ENCODE data around the gene CLMN. TPM values are rescaled to one million over a fixed set of nuclear protein-coding genes. Genes with fewer than 3 reads are reported as not detected.

Gene CLMN
- total and polyA plus RNA-seq, 2 experiments from 2014 or later, result 3.2 to 5.7 TPM

- no peak for TF ChIP-seq CREB1 (CRISPR knock-in tag; IDR thresholded peaks at IDR 0.05; ENCODE audit: low read depth)
- no peak for TF ChIP-seq REST (IDR thresholded peaks at IDR 0.05; ENCODE audit: unreplicated experiment)
- no peak for TF ChIP-seq ZNF462 (CRISPR knock-in tag; IDR thresholded peaks at IDR 0.05)
- no peak for TF ChIP-seq POLR2AphosphoS5 (IDR thresholded peaks at IDR 0.05; ENCODE audit: low read depth)
- TF ChIP-seq EZH2phosphoT487 (IDR thresholded peaks at IDR 0.05; ENCODE audit: unreplicated experiment), result no peak
- TF ChIP-seq CTCF (conservative IDR thresholded peaks at IDR 0.05; ENCODE audit: low read depth in 2 of 2), result no peak
- TF ChIP-seq JUNB (IDR thresholded peaks at IDR 0.05; ENCODE audit: unreplicated experiment), result no peak
- TF ChIP-seq EZH2 (IDR thresholded peaks at IDR 0.05; ENCODE audit: low read depth, unreplicated experiment), result no peak
- TF ChIP-seq ZNF331 (CRISPR knock-in tag; IDR thresholded peaks at IDR 0.05; ENCODE audit: low read depth), result no peak
- TF ChIP-seq ZNF114 (CRISPR knock-in tag; IDR thresholded peaks at IDR 0.05), result no peak
- TF ChIP-seq STAT1 (IDR thresholded peaks at IDR 0.05; ENCODE audit: unreplicated experiment), result no peak
- TF ChIP-seq NANOG (IDR thresholded peaks at IDR 0.05; ENCODE audit: borderline replicate concordance), result no peak
- TF ChIP-seq ETS1 (IDR thresholded peaks at IDR 0.05), result no peak
- Histone ChIP-seq H3K79me2 (replicated peaks; ENCODE audit: insufficient read depth) (no peaks in the 10 kb centered on the region), H4K20me1 (replicated peaks; ENCODE audit: insufficient read depth) (no peaks in the 10 kb centered on the region), H3K4me2 (peak overlapping the region; percentile 48), H3K9me2 (ENCODE audit: insufficient read depth) (no peaks in the 10 kb centered on the region), H2AFZ (no peak overlapping the region), H3K4me1 (ENCODE audit: insufficient read depth) (peaks cover 27% of the 10 kb centered on the region), H3F3A (replicated peaks; ENCODE audit: low read depth) (0 out of 2 replicates have a peak, but pooled peaks cover 2% of the 10 kb centered on the region), H3K27ac (ENCODE audit: low read depth) (no peak overlapping the region), H3K27me3 (ENCODE audit: insufficient read depth) (no peaks in the 10 kb centered on the region), H3K4me3 (no peak overlapping the region), H3K36me3 (ENCODE audit: insufficient read depth) (no peaks in the 10 kb centered on the region)
- no peaks in the 10 kb centered on the region for H3K9me3 Mint-ChIP-seq
- ATAC-seq, result no peak; the same call in 2 of the 3 replicates
- peaks cover 29% of the 10 kb centered on the region for H3K4me1 Mint-ChIP-seq
- no peak overlapping the region for H3K27ac Mint-ChIP-seq
- no peak for DNase-seq (ENCODE audit: low spot score)
- no peak overlapping the region for H3K4me3 Mint-ChIP-seq
- no peaks in the 10 kb centered on the region for H3K36me3 Mint-ChIP-seq (ENCODE audit: low read depth)
- peaks cover 6% of the 10 kb centered on the region for H3K27me3 Mint-ChIP-seq (ENCODE audit: insufficient read depth, low read depth, poor library complexity)
These were observed 60.7 kb downstream of the CLMN start for GRCh38 chr14:95258754-95259593.
